Esophagus muscularis mucosa (tissue), 3 donors: Measurements from ENCODE around the gene VPS37C.

Experiments
- CTCF ChIP-seq, 3 experiments: fragments of 200-600 bp in 2 of 3; fragments of 450-650 bp in 1 of 3; sonication (generic) in 2 of 3; IDR thresholded peaks; one replicate each; pipeline ENCODE4 v1.5.1; 2017 to 2019; ENCODE audit warnings: antibody characterized with exemption in 3 of 3, mild to moderate bottlenecking in 2 of 3, moderate library complexity in 1 of 3
- POLR2A ChIP-seq: fragments of 450-650 bp; IDR thresholded peaks from one replicate; pipeline ENCODE4 v1.6.1; 2017; ENCODE audit warnings: antibody characterized with exemption, moderate library complexity, mild to moderate bottlenecking, low read depth
- POLR2AphosphoS5 ChIP-seq, 2 donors: sonication (generic); formaldehyde crosslinking; IDR thresholded peaks; one replicate each; pipeline ENCODE4 v1.6.1; 2017; ENCODE audit warnings: antibody characterized with exemption in 2 of 2

DNA sequence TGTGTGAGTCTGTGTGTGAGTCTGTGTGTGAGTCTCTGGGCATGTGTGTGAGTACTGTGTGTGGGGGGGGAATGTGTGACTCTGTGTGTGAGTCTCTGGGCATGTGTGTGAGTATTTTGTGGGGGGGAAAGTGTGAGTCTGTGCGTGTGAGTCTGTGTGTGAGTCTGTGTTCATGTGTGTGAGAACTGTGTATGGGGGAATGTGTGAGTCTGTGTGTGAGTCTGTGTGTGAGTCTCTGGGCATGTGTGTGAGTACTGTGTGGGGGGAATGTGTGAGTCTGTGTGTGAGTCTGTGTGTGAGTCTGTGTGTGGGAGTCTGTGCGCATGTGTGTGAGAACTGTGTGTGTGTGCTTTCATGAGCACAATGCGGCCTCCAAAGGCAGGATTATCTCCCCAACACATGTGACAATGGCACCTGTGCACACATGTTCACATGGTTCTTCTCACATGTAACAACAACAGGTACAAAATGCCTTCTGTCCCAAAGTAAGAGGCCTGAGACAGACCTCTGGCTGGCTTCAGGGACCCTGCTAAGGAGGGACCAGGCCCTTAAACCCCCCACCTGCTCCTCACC, 57.3 kb downstream of the VPS37C start:
- TF ChIP-seq CTCF (IDR thresholded peaks at IDR 0.05): no peak
- no peak for TF ChIP-seq POLR2AphosphoS5 (IDR thresholded peaks at IDR 0.05)
- no peak for TF ChIP-seq POLR2A
